Natural killer cell (primary cell): Measurements from ENCODE around the gene DOCK2. TPM values are rescaled to one million over a fixed set of nuclear protein-coding genes. Genes with fewer than 3 reads are reported as not detected.

Experiments
- ATAC-seq, 3 donors: fragments of 150-1000 bp in 2 of 3; fragments of 200-7000 bp in 1 of 3; cut with Tn5 transposase; 1 replicate in 1 of 3; 2 replicates in 2 of 3; pipeline ENCODE4 v1.10.0; 2021; ENCODE audit warnings: mild to moderate bottlenecking in 2 of 3, moderate library complexity in 2 of 3
- DNase-seq, 2 donors: peaks; one replicate each; pipeline versions ENCODE4 v3.0.0 to v3.0.0-alpha.2; 2013 to 2021; ENCODE audit warnings: mixed read lengths in 1 of 2
- H3K27ac ChIP-seq: one replicate; pipeline ENCODE4 v1.5.1; 2013; ENCODE audit warnings: mild to moderate bottlenecking, low read length
- H3K27me3 ChIP-seq: one replicate; pipeline ENCODE4 v1.6.1; 2013; ENCODE audit warnings: low read length; ENCODE audit not compliant: control insufficient read depth, insufficient read depth
- H3K36me3 ChIP-seq: one replicate; pipeline ENCODE4 v1.6.1; 2013; ENCODE audit warnings: low read length; ENCODE audit not compliant: control insufficient read depth, insufficient read depth
- H3K4me1 ChIP-seq: one replicate; pipeline ENCODE4 v1.6.1; 2013; ENCODE audit warnings: low read length; ENCODE audit not compliant: control insufficient read depth, insufficient read depth
- H3K4me3 ChIP-seq: one replicate; pipeline ENCODE4 v1.5.1; 2013; ENCODE audit warnings: low read length
- H3K9me3 ChIP-seq: one replicate; pipeline ENCODE4 v1.6.1; 2013; ENCODE audit warnings: low read length; ENCODE audit not compliant: control insufficient read depth, insufficient read depth
- H3K27ac Mint-ChIP-seq, 2 donors: one replicate each; pipeline ENCODE4 v1.8.0; 2022; ENCODE audit warnings: mild to moderate bottlenecking in 2 of 2, mixed read lengths in 2 of 2, moderate library complexity in 1 of 2
- H3K27me3 Mint-ChIP-seq, 2 donors: one replicate each; pipeline ENCODE4 v1.8.0; 2022; ENCODE audit warnings: low read depth in 2 of 2, mixed read lengths in 2 of 2
- H3K36me3 Mint-ChIP-seq: one replicate; pipeline ENCODE4 v1.8.0; 2022; ENCODE audit warnings: mixed read lengths
- H3K4me1 Mint-ChIP-seq, 2 donors: one replicate each; pipeline ENCODE4 v1.8.0; 2022; ENCODE audit warnings: mixed read lengths in 2 of 2
- H3K4me3 Mint-ChIP-seq: one replicate; pipeline ENCODE4 v1.8.0; 2022; ENCODE audit warnings: mild to moderate bottlenecking, moderate library complexity, mixed read lengths
- H3K9me3 Mint-ChIP-seq, 2 donors: one replicate each; pipeline ENCODE4 v1.8.0; 2022; ENCODE audit warnings: mixed read lengths in 2 of 2
- WGBS: methylation state at CpG from one replicate; pipeline ENCODE4 v1.1.7; 2013; ENCODE audit warnings: missing lambda C conversion rate; ENCODE audit not compliant: insufficient coverage; 5-methylcytosine and 5-hydroxymethylcytosine counted together
- intact Hi-C: fragments of 100-400 bp; cut with micrococcal nuclease; formaldehyde crosslinking; loops from one replicate; pipeline ENCODE4 v1.14.2; 2022
- total RNA-seq, 4 donors: library from RNA; stranded (reverse); fragments of 120-200 nt in 1 of 4; gene quantifications; one replicate each; pipeline versions ENCODE4 v1.2.3 to v1.2.4, GENCODE V29; 2013 to 2022
- TF ChIP-seq, protein P1 (sequence below): fragments of 200-600 bp; IDR thresholded peaks from one replicate; pipeline ENCODE4 v1.8.0; 2022; ENCODE audit warnings: antibody characterized with exemption

Gene DOCK2
- total RNA-seq, 3 donors from 2014 or later (not counting 1 experiment from before 2014, with no cell fraction given): 317 to 361 (median 320) TPM

DNA sequence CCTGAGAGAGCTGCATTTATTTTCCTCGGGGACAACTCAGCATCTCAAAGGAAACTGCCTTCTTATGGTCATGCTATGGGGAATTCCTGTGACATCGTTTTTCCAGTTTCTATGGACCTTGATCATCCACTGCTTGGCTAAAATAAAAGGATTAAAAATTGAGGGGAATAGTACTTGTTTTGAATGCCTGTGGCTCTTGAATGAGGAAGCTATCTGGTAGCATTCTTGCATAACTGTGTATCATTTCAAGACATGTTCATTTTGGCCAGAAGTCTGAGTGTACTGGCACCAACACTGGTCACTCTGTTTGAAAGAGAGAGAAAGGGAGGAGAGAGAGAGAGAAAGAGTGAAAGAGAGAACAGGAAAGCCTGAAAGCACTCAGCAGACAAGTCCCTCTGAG lies 116.7 kb downstream of the DOCK2 start:
- H3K27ac ChIP-seq: no peak overlapping the region

DNA sequence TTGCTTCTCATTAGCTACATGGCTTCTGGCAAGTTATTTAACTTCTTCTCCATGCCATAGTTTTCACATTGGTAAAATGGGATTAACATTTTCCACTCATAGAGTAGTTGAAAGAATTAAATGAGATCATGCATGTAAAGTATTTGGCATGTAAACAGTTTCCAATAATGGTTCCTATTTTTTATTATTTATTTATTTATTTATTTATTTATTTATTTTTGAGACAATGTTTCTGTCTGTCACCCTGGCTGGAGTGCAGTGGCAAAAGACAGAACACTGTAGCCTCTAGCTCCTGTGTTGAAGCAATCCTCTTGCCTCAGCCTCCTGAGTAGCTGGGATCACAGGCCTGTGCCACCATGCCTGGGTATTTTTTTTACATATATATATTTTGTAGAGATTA lies 117.7 kb downstream of the DOCK2 start:
- Mint-ChIP-seq H3K27ac (no peak overlapping the region), H3K27me3 (no peaks in the 10 kb centered on the region), H3K9me3 (no peaks in the 10 kb centered on the region), H3K4me1 (peaks cover 13% of the 10 kb centered on the region in 2 donors), H3K4me3 (no peak overlapping the region), H3K36me3 (peaks cover 19% of the 10 kb centered on the region)
- no peaks in the 10 kb centered on the region for H3K9me3 ChIP-seq
- no peaks in the 10 kb centered on the region for H3K27me3 ChIP-seq
- H3K4me1 ChIP-seq: no peaks in the 10 kb centered on the region
- H3K36me3 ChIP-seq: peaks cover 50% of the 10 kb centered on the region
- intact Hi-C loops: no loop called here
- no peak for DNase-seq
- no peak overlapping the region for H3K27ac ChIP-seq
- no peak for ATAC-seq
- H3K4me3 ChIP-seq: no peak overlapping the region
- TF ChIP-seq, protein P1, sequence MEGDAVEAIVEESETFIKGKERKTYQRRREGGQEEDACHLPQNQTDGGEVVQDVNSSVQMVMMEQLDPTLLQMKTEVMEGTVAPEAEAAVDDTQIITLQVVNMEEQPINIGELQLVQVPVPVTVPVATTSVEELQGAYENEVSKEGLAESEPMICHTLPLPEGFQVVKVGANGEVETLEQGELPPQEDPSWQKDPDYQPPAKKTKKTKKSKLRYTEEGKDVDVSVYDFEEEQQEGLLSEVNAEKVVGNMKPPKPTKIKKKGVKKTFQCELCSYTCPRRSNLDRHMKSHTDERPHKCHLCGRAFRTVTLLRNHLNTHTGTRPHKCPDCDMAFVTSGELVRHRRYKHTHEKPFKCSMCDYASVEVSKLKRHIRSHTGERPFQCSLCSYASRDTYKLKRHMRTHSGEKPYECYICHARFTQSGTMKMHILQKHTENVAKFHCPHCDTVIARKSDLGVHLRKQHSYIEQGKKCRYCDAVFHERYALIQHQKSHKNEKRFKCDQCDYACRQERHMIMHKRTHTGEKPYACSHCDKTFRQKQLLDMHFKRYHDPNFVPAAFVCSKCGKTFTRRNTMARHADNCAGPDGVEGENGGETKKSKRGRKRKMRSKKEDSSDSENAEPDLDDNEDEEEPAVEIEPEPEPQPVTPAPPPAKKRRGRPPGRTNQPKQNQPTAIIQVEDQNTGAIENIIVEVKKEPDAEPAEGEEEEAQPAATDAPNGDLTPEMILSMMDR: no peak

More for the DNA sequence above, 116.7 kb downstream of the DOCK2 start:
- Mint-ChIP-seq H3K4me3 (no peak overlapping the region), H3K9me3 (no peaks in the 10 kb centered on the region), H3K4me1 (peaks cover 13 to 15% of the 10 kb centered on the region in 2 donors), H3K36me3 (peaks cover 29% of the 10 kb centered on the region), H3K27ac (peak overlapping the region in 1 of 2 donors; percentile 10), H3K27me3 (no peaks in the 10 kb centered on the region)
- intact Hi-C loops: no loop called here
- H3K36me3 ChIP-seq: peaks cover 57% of the 10 kb centered on the region
- H3K4me1 ChIP-seq: no peaks in the 10 kb centered on the region
- no peaks in the 10 kb centered on the region for H3K27me3 ChIP-seq
- ATAC-seq: no peak
- H3K4me3 ChIP-seq: no peak overlapping the region
- no peaks in the 10 kb centered on the region for H3K9me3 ChIP-seq
- 85% methylated on average over 2 of the region's 2 CpGs for WGBS
- TF ChIP-seq, protein P1: no peak
- DNase-seq: no peak

DNA sequence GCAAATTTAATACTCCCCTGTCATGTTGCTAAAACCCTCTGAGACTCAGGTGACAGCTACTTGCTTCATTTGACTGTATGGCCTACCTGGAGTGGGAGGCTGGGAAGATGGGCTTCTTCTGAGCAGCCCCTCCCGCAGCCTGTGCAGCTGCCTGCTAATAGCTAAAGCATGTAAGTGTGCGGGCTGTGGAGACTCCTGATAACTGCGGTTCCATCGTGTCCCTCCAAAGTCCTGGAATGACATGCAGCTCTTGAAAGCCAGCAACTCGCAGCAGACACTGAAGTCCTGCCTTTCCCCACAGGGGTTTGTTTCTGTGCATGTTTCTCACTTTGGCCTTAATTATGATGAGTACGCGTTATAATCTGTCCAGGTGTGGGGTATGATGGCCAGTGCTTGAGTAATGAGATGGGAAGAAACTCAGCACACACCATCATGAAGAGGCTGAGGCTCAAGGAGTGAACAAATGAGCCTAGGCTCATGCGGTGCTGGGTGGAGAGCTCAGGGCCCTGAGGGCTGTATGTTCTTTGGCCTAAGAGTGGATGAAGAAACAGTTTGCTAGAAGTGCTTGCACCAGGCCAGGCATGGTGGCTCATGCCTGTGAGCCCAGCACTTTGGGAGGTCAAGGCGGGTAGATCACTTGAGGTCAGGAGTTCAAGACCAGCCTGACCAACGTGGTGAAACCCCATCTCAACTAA lies 119.1 kb downstream of the DOCK2 start:
- DNase-seq (no peak), ATAC-seq (no peak)
- TF ChIP-seq, protein P1: no peak
- Mint-ChIP-seq H3K27ac (peak overlapping the region in 1 of 2 donors; percentile 58), H3K4me3 (no peak overlapping the region), H3K9me3 (no peaks in the 10 kb centered on the region), H3K36me3 (peaks cover 7% of the 10 kb centered on the region), H3K27me3 (no peaks in the 10 kb centered on the region), H3K4me1 (peaks cover 5 to 6% of the 10 kb centered on the region in 2 donors)
- H3K9me3 ChIP-seq: no peaks in the 10 kb centered on the region
- 98% methylated on average over 10 of the region's 10 CpGs for WGBS
- no peak overlapping the region for H3K4me3 ChIP-seq
- intact Hi-C loops: no loop called here
- no peaks in the 10 kb centered on the region for H3K4me1 ChIP-seq
- H3K27ac ChIP-seq: no peak overlapping the region
- no peaks in the 10 kb centered on the region for H3K27me3 ChIP-seq
- H3K36me3 ChIP-seq: peaks cover 46% of the 10 kb centered on the region

DNA sequence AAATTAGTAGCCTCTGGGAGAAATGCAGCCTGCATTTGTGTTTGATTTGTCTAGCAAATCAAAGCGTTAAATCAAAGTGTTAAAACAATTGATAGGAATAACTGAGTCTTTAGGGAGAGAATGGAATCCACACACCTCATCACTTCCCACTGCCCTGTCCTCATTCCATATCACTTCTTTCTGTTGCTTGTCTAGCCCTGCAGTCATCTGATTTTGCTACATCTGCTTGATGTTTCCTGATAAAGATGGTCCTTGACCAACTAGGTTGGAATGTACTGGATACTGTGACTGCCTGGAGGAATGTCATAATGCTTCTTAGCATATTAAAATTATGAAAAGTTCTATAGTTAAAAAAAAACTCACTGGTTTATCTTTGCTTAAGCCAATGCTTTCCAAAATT lies 119.9 kb downstream of the DOCK2 start:
- no peak overlapping the region for H3K27ac Mint-ChIP-seq
- no CpG with 5 or more reads among the region's 1 CpG for WGBS

More for the DNA sequence above, 119.9 kb downstream of the DOCK2 start:
- Mint-ChIP-seq H3K9me3 (no peaks in the 10 kb centered on the region), H3K27me3 (no peaks in the 10 kb centered on the region), H3K36me3 (no peaks in the 10 kb centered on the region), H3K4me1 (peaks cover 5 to 6% of the 10 kb centered on the region in 2 donors), H3K4me3 (no peak overlapping the region)
- H3K27ac ChIP-seq: no peak overlapping the region
- H3K27me3 ChIP-seq: no peaks in the 10 kb centered on the region
- DNase-seq (no peak), ATAC-seq (no peak)
- intact Hi-C loops: no loop called here
- TF ChIP-seq, protein P1: no peak
- H3K36me3 ChIP-seq: peaks cover 45% of the 10 kb centered on the region
- no peak overlapping the region for H3K4me3 ChIP-seq
- H3K4me1 ChIP-seq: no peaks in the 10 kb centered on the region
- no peaks in the 10 kb centered on the region for H3K9me3 ChIP-seq
